OCI-LY1 (cell line): ENCODE results near the gene PRSS57.
A peak's percentile ranks its signal among the peaks of the same experiment; 100 is the strongest.

Experiments
- H2AFZ ChIP-seq: fragments of 200-600 bp; sonication (generic), shearing (Covaris generic); 2 replicates; pipeline ENCODE4 v1.6.0; 2014; ENCODE audit warnings: antibody characterized with exemption, mild to moderate bottlenecking, low read length
- H3F3A ChIP-seq: fragments of 200-600 bp; sonication (generic), shearing (Covaris generic); 2 replicates; pipeline ENCODE4 v1.6.0; 2014; ENCODE audit warnings: mild to moderate bottlenecking, antibody characterized with exemption, low read length, moderate library complexity; ENCODE audit not compliant: insufficient read depth
- H3K27ac ChIP-seq: fragments of 200-600 bp; sonication (generic); 2 replicates; pipeline ENCODE4 v1.5.1; 2014; ENCODE audit warnings: low read length, mixed run types, mild to moderate bottlenecking, low read depth; ENCODE audit not compliant: poor library complexity, severe bottlenecking
- H3K27me3 ChIP-seq: fragments of 200-600 bp; sonication (generic); 2 replicates; pipeline ENCODE4 v1.6.0; 2014; ENCODE audit warnings: antibody characterized with exemption, mild to moderate bottlenecking, low read length, moderate library complexity; ENCODE audit not compliant: insufficient read depth
- H3K36me3 ChIP-seq: fragments of 200-600 bp; sonication (generic); 2 replicates; pipeline ENCODE4 v1.6.1; 2014; ENCODE audit warnings: mild to moderate bottlenecking, antibody characterized with exemption, low read length, moderate library complexity, mixed read lengths; ENCODE audit not compliant: insufficient read depth
- H3K4me1 ChIP-seq: fragments of 200-600 bp; sonication (generic); 2 replicates; pipeline ENCODE4 v1.5.1; 2014; ENCODE audit warnings: mild to moderate bottlenecking, low read length, moderate library complexity; ENCODE audit not compliant: insufficient read depth, severe bottlenecking
- H3K4me2 ChIP-seq: fragments of 200-600 bp; sonication (generic), shearing (Covaris generic); 2 replicates; pipeline ENCODE4 v1.6.1; 2014; ENCODE audit warnings: low read length
- H3K4me3 ChIP-seq: fragments of 200-600 bp; sonication (generic); 2 replicates; pipeline ENCODE4 v1.5.1; 2014; ENCODE audit warnings: low read length, low read depth, mild to moderate bottlenecking, mixed read lengths; ENCODE audit not compliant: poor library complexity, severe bottlenecking
- H3K79me2 ChIP-seq: fragments of 200-600 bp; shearing (Covaris generic); 2 replicates; pipeline ENCODE4 v1.6.1; 2016; ENCODE audit warnings: mixed run types, low read length, mixed read lengths; ENCODE audit not compliant: insufficient read depth
- H3K9ac ChIP-seq: fragments of 200-600 bp; sonication (generic), shearing (Covaris generic); 2 replicates; pipeline ENCODE4 v1.6.1; 2014; ENCODE audit warnings: mild to moderate bottlenecking, low read length, mixed read lengths
- H3K9me2 ChIP-seq: fragments of 200-600 bp; sonication (generic), shearing (Covaris generic); 2 replicates; pipeline ENCODE4 v1.6.1; 2014; ENCODE audit warnings: low read depth, mild to moderate bottlenecking, low read length, mixed read lengths
- H3K9me3 ChIP-seq: fragments of 200-600 bp; shearing (Covaris generic); 2 replicates; pipeline ENCODE4 v1.6.1; 2014; ENCODE audit warnings: low read length, mixed read lengths
- H4K20me1 ChIP-seq: fragments of 200-600 bp; sonication (generic), shearing (Covaris generic); 2 replicates; pipeline ENCODE4 v1.6.0; 2016; ENCODE audit warnings: mild to moderate bottlenecking, low read length; ENCODE audit not compliant: insufficient read depth
- CTCF ChIP-seq: fragments of 200-600 bp; sonication (generic), shearing (Covaris generic); IDR thresholded peaks from 2 replicates; pipeline ENCODE4 v1.5.1; 2017; ENCODE audit warnings: mild to moderate bottlenecking, antibody characterized with exemption, low read length, moderate library complexity, mixed read lengths
- EZH2 ChIP-seq: fragments of 200-600 bp; sonication (generic), shearing (Covaris generic); IDR thresholded peaks from 2 replicates; pipeline ENCODE4 v1.8.0; 2017; ENCODE audit warnings: borderline replicate concordance, mixed run types, mild to moderate bottlenecking, antibody characterized with exemption, low read length, moderate library complexity, mixed read lengths

PRSS57 gene

GRCh38 chr19:664913-665443 is 30.3 kb downstream of the PRSS57 start:
- Histone ChIP-seq H3K27ac (no peak overlapping the region), H3K79me2 (peaks cover 28% of the 10 kb centered on the region), H3K9ac (no peak overlapping the region), H3K27me3 (no peaks in the 10 kb centered on the region; the same call in 1 of the 2 replicates), H3K4me3 (no peak overlapping the region), H3K9me3 (no peaks in the 10 kb centered on the region), H3F3A (no peaks in the 10 kb centered on the region), H3K36me3 (no peaks in the 10 kb centered on the region; the same call in 1 of the 2 replicates), H3K4me1 (peaks cover 36% of the 10 kb centered on the region), H2AFZ (no peak overlapping the region), H3K4me2 (no peak overlapping the region; the same call in 1 of the 2 replicates), H4K20me1 (no peaks in the 10 kb centered on the region), H3K9me2 (no peaks in the 10 kb centered on the region)
- TF ChIP-seq EZH2 (no peak), CTCF (peak; percentile 81)

- no peaks in the 10 kb centered on the region for H3K9me3 ChIP-seq
- no peaks in the 10 kb centered on the region for H4K20me1 ChIP-seq
- peaks cover 49% of the 10 kb centered on the region for H3K4me1 ChIP-seq
- no peaks in the 10 kb centered on the region for H3F3A ChIP-seq
- peak overlapping the region; percentile 88 for H3K9ac ChIP-seq
- H2AFZ ChIP-seq, result peak overlapping the region; percentile 14; the same call in 1 of the 2 replicates
- H3K9me2 ChIP-seq, result no peaks in the 10 kb centered on the region
- H3K4me3 ChIP-seq, result peak overlapping the region; percentile 71
- peaks cover 41% of the 10 kb centered on the region for H3K79me2 ChIP-seq
- peak overlapping the region; percentile 93 for H3K4me2 ChIP-seq
- H3K36me3 ChIP-seq, result no peaks in the 10 kb centered on the region; the same call in 1 of the 2 replicates
- no peaks in the 10 kb centered on the region; the same call in 1 of the 2 replicates for H3K27me3 ChIP-seq
- TF ChIP-seq CTCF (no peak), EZH2 (no peak)
- peak overlapping the region; percentile 52 for H3K27ac ChIP-seq
These were observed 31.6 kb downstream of the PRSS57 start for GRCh38 chr19:663682-664117.

GRCh38 chr19:662962-663681 is 32.1 kb downstream of the PRSS57 start, which contains the start of gene RNF126:
RNF126 (minus strand) TSS chr19:663214; CDS start chr19:663121, 93 bp downstream.
- H3K4me1 ChIP-seq, result peaks cover 55% of the 10 kb centered on the region
- peak within 1 kb of the TSS; percentile 93 for H3K4me2 ChIP-seq
- peak within 1 kb of the TSS; percentile 14; the same call in 1 of the 2 replicates for H2AFZ ChIP-seq
- H3K79me2 ChIP-seq, result peaks cover 46% of the 10 kb centered on the region
- peak within 1 kb of the TSS; percentile 83 for H3K27ac ChIP-seq
- H3K9ac ChIP-seq, result peak within 1 kb of the TSS; percentile 95
- H4K20me1 ChIP-seq, result no peaks in the 10 kb centered on the region
- H3K9me3 ChIP-seq, result no peaks in the 10 kb centered on the region
- TF ChIP-seq CTCF, result no peak
- TF ChIP-seq EZH2, result no peak
- H3F3A ChIP-seq, result no peaks in the 10 kb centered on the region
- peaks cover 4% of the 10 kb centered on the region; the same call in 1 of the 2 replicates for H3K36me3 ChIP-seq
- H3K9me2 ChIP-seq, result no peaks in the 10 kb centered on the region
- peak within 1 kb of the TSS; percentile 98 for H3K4me3 ChIP-seq
- H3K27me3 ChIP-seq, result no peaks in the 10 kb centered on the region; the same call in 1 of the 2 replicates
